Endothelial cell (in vitro differentiated cells): ENCODE data around the gene CCDC77. TPM values are rescaled to one million over a fixed set of nuclear protein-coding genes. Genes with fewer than 3 reads are reported as not detected.

Experiments used
- DNase-seq: peaks from one replicate; pipeline ENCODE4 v3.0.0; 2021; ENCODE audit warnings: low spot score
- H3K27ac Mint-ChIP-seq: one replicate; pipeline ENCODE4 v1.8.0; 2021; ENCODE audit warnings: mixed read lengths, inconsistent platforms; ENCODE audit not compliant: unreplicated experiment
- H3K27me3 Mint-ChIP-seq: one replicate; pipeline ENCODE4 v1.8.0; 2021; ENCODE audit warnings: mild to moderate bottlenecking, moderate library complexity, mixed read lengths, inconsistent platforms; ENCODE audit not compliant: unreplicated experiment
- H3K36me3 Mint-ChIP-seq: one replicate; pipeline ENCODE4 v1.8.0; 2021; ENCODE audit warnings: mild to moderate bottlenecking, low read depth, mixed read lengths, inconsistent platforms; ENCODE audit not compliant: unreplicated experiment
- H3K4me1 Mint-ChIP-seq: one replicate; pipeline ENCODE4 v1.8.0; 2021; ENCODE audit warnings: mild to moderate bottlenecking, mixed read lengths, inconsistent platforms; ENCODE audit not compliant: unreplicated experiment
- H3K4me3 Mint-ChIP-seq: one replicate; pipeline ENCODE4 v1.8.0; 2021; ENCODE audit warnings: mild to moderate bottlenecking, mixed read lengths, inconsistent platforms; ENCODE audit not compliant: unreplicated experiment
- H3K9me3 Mint-ChIP-seq: one replicate; pipeline ENCODE4 v1.8.0; 2021; ENCODE audit warnings: mixed read lengths, inconsistent platforms; ENCODE audit not compliant: unreplicated experiment
- CTCF ChIP-seq: fragments of 200-600 bp; sonication (generic); IDR thresholded peaks from one replicate; pipeline ENCODE4 v1.5.0; 2021; ENCODE audit warnings: antibody characterized with exemption; ENCODE audit not compliant: unreplicated experiment
- total RNA-seq: library from RNA; stranded (reverse); fragmentation: NEBNext Ultra II Directional; extraction: Animal tissue kit (Norgen Biotek cat#: 25700); gene quantifications from one replicate; pipeline ENCODE4 v1.2.1, GENCODE V29; 2021; ENCODE audit not compliant: unreplicated experiment

The CCDC77 gene
- total RNA-seq, 1 donor from 2014 or later, result 13.3 TPM

DNA sequence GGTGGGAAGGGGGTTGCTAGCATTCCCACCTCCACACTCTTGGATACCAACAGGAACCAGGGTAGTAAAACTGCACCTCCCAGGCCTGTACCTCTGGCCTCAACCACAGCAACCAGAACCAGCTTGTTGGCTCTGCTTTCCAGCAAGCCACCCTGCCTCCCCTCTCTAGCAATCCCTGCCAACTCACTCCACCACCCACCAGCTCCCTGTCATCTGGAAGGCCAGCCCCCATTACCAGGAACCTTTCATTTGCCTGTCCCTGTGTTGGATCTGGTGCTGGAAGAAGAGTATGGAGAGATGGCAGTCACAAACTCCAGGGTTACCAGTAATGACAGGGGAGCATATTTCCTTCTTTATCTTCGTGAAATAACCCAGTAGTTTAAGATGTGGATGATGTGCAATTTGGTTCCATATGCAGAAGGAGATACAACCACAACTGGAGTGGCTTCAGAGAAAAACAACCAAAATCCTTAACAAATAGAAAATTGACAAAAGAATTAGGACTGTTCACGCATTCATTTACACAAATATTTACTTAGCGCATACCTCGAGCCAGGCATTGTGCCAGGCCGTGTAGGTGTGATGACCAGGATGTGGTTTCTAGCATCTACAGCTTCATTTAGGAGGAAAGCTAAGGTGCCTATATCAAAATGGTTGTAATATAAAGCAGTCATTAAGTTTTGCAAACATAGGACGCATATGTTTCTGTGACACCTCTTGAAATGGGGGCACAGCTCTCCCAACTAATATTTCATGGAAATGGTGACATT is 61.7 kb downstream of the CCDC77 start:
- H3K27ac Mint-ChIP-seq, result no peak overlapping the region
- peaks cover 28% of the 10 kb centered on the region for H3K27me3 Mint-ChIP-seq
- DNase-seq, result no peak
- no peaks in the 10 kb centered on the region for H3K9me3 Mint-ChIP-seq
- peaks cover 8% of the 10 kb centered on the region for H3K4me1 Mint-ChIP-seq
- peaks cover 7% of the 10 kb centered on the region for H3K36me3 Mint-ChIP-seq
- TF ChIP-seq CTCF, result no peak
- H3K4me3 Mint-ChIP-seq, result no peak overlapping the region

DNA sequence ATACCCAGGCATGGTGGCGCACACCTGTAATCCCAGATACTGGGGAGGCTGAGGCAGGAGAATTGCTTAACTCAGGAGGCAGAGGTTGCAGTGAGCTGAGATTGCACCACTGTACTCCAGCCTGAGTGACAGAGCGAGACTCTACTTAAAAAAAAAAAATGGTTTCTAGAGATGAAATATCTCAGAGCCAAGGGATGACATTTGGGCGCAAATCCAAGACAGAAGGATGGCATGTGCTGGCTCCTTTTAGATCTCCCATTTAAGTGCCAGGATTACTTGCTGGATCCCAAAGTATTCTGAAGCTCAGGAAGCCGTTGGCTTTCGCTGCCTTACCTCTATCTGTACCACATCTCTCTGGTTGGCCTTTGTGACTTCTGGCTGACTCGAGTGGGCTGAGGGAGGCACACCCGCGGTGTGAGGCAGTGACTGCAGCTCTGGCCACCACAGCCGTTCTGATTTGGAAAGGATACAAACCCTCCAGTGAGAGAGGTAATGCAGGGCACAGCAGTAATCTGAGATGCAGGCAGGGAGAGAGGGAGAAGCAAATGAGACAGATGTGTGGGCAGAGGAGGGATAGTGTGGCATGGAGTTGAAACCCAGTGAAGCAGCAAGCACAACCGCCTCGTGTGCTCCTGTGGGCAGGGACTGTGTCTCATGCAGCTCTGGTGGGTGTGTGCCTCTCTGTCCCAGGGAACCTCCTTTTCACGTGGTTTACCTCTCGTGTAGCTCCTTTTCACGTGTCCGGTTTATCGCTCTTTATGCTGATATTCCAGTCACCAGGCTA is 63.2 kb downstream of the CCDC77 start:
- H3K4me3 Mint-ChIP-seq, result no peak overlapping the region
- H3K27ac Mint-ChIP-seq, result no peak overlapping the region
- H3K27me3 Mint-ChIP-seq, result peaks cover 15% of the 10 kb centered on the region
- H3K4me1 Mint-ChIP-seq, result peaks cover 5% of the 10 kb centered on the region
- TF ChIP-seq CTCF, result no peak
- H3K9me3 Mint-ChIP-seq, result no peaks in the 10 kb centered on the region
- H3K36me3 Mint-ChIP-seq, result peaks cover 7% of the 10 kb centered on the region
- no peak for DNase-seq

DNA sequence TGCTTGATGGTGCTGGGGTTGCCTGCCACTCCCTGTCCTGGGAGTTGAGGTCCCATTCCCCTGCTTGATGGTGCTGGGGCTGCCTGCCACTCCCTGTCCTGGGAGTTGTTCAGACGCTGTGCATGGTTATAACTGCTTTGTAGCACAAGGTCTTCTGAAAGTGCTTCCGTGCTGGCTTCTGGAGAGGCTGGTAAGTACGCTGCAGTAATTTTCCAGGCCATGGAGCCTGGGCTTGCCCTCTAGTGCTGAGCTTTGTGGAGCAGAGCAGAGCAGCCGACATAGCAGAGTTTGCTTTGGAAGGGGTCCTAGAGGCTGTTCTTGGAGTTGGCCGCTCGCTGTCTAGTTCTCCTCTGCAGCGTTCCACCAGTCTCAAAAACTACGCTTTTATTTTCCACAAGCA is 64.6 kb downstream of the CCDC77 start:
- no peak for DNase-seq
- no peak for TF ChIP-seq CTCF
- H3K27ac Mint-ChIP-seq, result no peak overlapping the region
- H3K36me3 Mint-ChIP-seq, result peaks cover 4% of the 10 kb centered on the region
- H3K4me3 Mint-ChIP-seq, result no peak overlapping the region
- no peaks in the 10 kb centered on the region for H3K9me3 Mint-ChIP-seq
- H3K4me1 Mint-ChIP-seq, result peaks cover 3% of the 10 kb centered on the region
- peaks cover 13% of the 10 kb centered on the region for H3K27me3 Mint-ChIP-seq

DNA sequence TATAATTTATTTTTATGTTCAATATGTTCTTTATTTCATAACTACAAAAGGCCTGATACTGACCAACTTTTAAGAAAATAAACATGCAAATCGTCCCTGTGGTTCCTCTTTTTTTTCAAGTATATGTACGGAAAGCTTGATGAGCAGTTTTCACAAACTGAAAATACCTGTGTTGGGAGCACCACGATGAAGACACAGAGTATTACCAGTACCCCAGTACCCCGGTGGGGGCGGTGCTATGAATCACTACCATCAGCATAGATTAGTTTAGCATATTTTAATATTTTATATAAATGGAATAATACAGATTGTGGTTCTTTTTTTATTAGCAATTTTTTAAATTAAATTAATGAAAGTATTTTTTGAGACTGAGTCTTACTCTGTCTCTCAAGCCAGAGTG is 65.3 kb downstream of the CCDC77 start:
- no peaks in the 10 kb centered on the region for H3K36me3 Mint-ChIP-seq
- H3K4me1 Mint-ChIP-seq, result no peaks in the 10 kb centered on the region
- DNase-seq, result no peak
- no peak for TF ChIP-seq CTCF
- H3K9me3 Mint-ChIP-seq, result no peaks in the 10 kb centered on the region
- peaks cover 6% of the 10 kb centered on the region for H3K27me3 Mint-ChIP-seq
- H3K4me3 Mint-ChIP-seq, result no peak overlapping the region
- H3K27ac Mint-ChIP-seq, result no peak overlapping the region

DNA sequence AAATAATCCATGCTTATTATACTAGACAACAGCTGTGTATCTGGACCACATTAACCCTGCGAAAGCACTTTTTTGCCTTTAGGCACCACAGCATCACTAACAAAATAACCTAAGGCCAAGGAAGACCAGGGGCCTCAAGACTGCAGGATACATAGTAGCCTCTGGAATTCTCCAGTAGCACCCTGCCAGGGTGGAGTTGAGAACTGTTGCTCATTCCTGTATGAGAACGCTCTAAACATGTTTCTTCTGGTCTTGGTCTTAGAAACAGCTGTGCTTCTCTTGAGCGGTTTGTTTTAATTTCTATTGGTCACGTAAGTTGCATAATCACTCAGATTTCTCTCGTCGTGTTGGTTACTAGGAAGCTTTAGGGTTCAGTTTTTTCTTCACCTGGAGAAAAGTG is 66.1 kb downstream of the CCDC77 start:
- TF ChIP-seq CTCF, result no peak
- Mint-ChIP-seq H3K9me3 (no peaks in the 10 kb centered on the region), H3K4me1 (no peaks in the 10 kb centered on the region), H3K36me3 (no peaks in the 10 kb centered on the region), H3K27me3 (peaks cover 4% of the 10 kb centered on the region), H3K4me3 (no peak overlapping the region), H3K27ac (no peak overlapping the region)
- DNase-seq, result no peak
